Stimulated activated naive CD8-positive, alpha-beta T cell treated with anti-CD3 and anti-CD28 coated beads, Interleukin-15, Interleukin-2, amounts not matched to agents 100 U/mL and 50 U/mL, for 24 hours (primary cell): ENCODE data around the gene BHMT.

ENCODE experiments used
- ATAC-seq: fragments of 150-1000 bp; cut with Tn5 transposase; one replicate; pipeline ENCODE4 v1.10.0; 2021
- DNase-seq: peaks from one replicate; pipeline ENCODE4 v3.0.0; 2021

The BHMT gene

DNA sequence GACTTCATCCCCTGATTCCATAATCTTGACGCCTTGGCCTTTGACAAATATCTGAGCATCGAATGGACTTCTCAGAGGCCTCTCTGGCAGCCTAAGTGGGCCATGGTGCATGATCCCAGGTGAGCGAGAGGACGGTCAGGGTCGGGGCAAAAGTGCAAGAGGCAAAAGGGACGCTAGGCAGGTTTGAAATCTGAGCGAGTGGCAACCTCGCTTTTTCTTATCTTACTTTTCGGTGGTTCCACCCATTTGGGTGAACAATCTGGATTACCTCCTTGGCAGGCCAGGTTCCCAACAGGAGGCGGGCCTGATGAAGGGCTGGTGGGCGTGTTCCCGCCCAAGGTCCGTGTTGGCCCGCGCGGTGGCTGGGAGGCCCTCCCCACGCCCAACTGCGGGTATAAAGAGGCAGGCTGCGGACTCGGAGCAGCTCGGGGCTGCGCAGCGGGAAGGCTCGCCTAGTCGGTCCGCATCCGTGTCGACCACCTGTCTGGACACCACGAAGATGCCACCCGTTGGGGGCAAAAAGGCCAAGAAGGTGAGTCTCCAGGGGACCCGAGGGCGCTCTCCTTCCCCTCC is at the start of gene BHMT:
TSS of gene BHMT (plus strand) at position 423 of the 573 bp plus-strand sequence. CDS start at position 500, 77 bp downstream.
- DNase-seq (no peak), ATAC-seq (no peak)

GRCh38 chr5:79062436-79062835 is 49.2 kb upstream of the BHMT start:
- DNase-seq (no peak), ATAC-seq (no peak)

DNA sequence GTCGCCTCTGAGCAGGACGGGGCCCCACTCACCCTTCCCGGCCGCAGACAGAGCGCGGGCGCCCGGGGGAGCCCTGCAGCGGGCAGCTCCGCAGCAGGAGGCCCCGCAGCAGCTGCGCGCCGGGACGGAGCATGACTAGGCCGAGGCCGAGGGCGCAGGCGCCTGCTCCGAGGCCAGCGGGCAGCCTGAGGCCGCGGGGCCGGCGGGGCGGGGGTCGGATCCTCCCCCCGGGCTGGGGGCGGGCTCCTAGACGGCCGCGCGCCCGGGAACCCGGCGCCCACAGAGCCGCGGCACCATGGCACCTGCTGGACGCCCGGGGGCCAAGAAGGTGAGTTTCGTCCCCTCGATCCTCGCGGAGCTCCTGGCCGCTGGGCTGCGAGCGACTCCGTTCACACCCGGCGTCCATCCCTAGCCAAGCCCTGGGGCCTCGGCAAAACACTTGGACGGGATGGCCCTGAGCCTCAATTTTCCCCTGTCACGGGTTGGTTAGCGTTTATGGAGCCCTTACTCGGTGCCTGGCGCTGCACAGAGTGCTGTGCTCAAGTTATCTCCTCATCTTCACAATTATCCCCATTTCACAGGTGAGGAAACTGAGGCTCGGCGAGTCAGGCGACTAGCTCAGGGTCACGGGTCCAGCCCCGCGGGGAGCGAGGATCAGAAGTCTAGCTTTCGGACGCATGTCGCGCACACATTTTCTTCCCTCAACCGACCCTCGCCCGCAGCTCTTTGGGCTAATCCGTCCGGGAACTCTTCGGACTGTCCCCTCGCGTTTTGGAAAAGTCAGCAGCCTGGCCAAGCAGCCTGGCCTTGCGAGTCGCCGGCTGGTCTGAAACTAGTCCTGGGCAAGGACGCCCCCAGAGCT is 41.9 kb upstream of the BHMT start, which contains the start of the genes BHMT2 and DMGDH:
TSS of gene BHMT2 (plus strand) at position 280 of the 862 bp plus-strand sequence. CDS start at position 296, 16 bp downstream.
TSS of gene DMGDH (minus strand) at position 187 of the 862 bp plus-strand sequence. CDS start at position 133, 54 bp downstream.
- ATAC-seq: peak; percentile 59

DNA sequence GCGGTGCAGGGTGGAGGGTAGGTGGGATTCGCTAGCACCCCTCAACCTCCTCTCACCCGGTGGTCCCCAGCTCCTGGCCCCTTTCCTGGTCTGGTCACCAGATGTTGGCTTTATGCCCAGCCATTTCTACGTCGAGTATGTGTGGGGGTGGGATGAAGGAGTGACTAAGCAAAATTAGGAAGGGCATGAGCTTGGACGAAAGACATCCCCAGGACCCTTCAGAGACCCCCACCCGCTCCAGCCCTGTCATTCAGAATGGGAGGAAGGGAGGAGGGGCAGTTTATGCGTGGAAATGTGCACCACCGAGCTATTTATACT is 41.3 kb upstream of the BHMT start:
- no peak for DNase-seq
- no peak for ATAC-seq

More for the DNA sequence above, 41.9 kb upstream of the BHMT start, which contains the start of the genes BHMT2 and DMGDH:
- peak; percentile 13 for DNase-seq

- DNase-seq: no peak
- ATAC-seq: peak; percentile 65
Measured at GRCh38 chr5:79074641-79075040, 37.0 kb upstream of the BHMT start.

DNA sequence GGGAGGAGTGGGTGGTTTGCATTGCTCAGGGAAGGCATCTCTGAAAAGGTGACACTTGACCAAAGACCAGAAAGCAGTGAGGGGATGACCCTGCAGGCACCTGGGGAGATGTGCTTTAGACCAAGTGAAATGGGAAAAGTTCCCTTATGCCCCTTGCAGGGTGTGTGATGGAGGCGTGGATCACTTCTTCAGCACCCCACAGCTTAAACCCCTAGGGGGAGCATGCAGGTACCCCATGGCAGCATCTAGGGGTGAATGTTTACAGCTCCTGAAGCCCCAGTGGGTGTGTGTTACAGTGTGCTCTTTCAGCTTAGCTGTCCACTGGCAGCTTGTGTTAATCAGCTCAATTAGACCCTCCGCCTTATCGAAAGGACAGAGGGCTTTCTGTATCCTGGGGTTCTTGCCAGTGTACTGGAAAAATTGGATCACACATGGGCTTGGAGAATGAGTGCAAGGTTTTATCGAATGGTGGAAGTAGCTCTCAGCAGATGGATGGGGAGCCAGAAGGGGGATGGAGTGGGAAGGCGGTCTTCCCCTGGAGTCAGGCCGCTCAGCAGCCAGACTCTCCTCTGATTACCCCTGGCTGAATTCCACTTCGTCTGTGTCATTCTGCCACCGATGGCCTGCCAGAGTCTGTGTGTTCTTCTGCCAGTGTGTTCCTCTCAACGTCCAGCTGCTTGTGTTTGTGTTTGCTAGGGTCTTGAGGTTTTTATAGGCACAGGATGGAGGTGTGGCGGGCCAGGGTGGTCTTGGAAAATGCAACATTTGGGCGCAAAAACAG is 35.8 kb upstream of the BHMT start:
- DNase-seq: no peak
- no peak for ATAC-seq

GRCh38 chr5:79076819-79077218 is 34.8 kb upstream of the BHMT start:
- DNase-seq (no peak), ATAC-seq (no peak)

- ATAC-seq (no peak), DNase-seq (no peak)
Measured at GRCh38 chr5:79077680-79078365, 33.8 kb upstream of the BHMT start.

DNA sequence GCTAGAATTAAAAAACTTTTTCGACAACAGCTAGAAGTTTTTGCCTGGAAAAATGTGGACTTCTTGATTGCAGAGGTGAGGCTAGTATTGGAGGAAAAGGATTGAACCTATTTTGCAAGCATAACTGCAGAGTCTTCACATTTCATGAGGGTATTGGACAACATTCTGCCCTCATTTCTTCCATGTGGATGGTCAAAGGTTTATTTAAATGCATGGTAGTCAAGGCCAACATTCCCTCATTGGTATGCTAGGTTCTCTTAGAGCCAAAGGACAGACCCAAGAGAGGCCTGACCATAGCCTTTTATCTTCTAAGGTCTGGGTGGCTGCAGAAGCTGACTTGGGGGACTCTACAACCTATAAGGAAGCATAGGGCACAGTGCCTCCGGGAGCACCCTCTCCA is 30.8 kb upstream of the BHMT start:
- ATAC-seq (no peak), DNase-seq (no peak)

DNA sequence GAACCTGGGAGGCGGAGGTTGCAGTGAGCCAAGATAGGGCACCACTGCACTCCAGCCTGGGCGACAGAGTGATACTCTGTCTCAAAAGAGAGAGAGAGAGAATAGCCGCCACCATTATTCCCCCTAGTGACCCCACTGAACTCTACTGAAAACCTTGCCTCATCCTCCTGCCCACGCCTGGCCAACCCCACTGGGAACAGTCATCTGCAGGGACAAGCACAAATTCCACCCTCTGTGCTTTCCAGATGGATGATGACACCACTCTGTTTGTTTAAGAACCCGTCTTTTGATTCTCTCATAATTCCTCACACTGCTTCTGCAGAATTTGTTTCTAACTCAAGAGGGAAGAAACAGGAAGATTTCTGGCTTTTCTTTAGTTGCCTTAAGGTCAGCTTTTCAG is 29.8 kb upstream of the BHMT start:
- ATAC-seq (no peak), DNase-seq (no peak)

- no peak for ATAC-seq
Measured at GRCh38 chr5:79086116-79086515, 25.5 kb upstream of the BHMT start.

GRCh38 chr5:79088507-79088906 is 23.1 kb upstream of the BHMT start:
- DNase-seq: no peak
- no peak for ATAC-seq

More at GRCh38 chr5:79086116-79086515, 25.5 kb upstream of the BHMT start:
- no peak for DNase-seq

GRCh38 chr5:79091064-79091463 is 20.5 kb upstream of the BHMT start:
- ATAC-seq: no peak

GRCh38 chr5:79093762-79094161 is 17.8 kb upstream of the BHMT start:
- DNase-seq (no peak), ATAC-seq (no peak)

More at GRCh38 chr5:79091064-79091463, 20.5 kb upstream of the BHMT start:
- no peak for DNase-seq

GRCh38 chr5:79105868-79106267 is 5.7 kb upstream of the BHMT start:
- DNase-seq (no peak), ATAC-seq (no peak)

DNA sequence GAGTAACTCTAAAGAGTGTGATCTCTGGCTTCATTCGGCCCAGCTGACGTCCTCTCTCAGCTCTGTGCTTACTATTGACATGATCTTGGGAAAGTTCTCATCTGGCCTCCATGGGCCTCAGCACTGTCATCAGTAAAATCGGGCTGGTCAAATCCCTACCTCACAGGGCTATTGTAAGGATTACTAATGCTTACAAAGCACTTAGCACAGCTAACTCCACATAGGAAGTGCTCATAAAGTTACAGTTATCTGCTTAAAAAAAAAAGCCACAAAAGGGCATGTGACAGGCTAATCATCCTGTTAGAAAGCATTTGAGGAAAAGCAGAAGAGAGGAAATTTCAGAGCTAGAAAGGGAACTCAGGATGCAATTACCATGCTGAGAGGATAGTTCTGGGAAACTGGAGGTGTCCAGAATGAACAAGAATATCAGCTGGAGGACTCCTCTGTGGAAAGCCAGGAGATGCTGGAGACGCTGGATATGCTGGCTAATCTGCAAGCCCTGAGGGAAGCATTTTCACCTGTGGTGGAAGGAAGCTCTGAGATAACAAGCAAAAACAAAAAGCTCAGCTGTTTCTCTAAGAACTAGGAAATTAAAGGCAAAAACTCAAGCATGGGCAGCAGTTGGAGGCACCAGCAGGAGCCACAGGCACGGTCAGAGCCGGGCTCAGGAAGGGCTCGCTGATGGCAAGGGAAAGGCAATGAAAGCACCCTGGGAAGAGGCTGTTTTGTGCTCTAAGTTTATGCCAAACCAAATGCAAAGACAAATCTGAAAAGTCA is 4.4 kb upstream of the BHMT start:
- no peak for ATAC-seq
- DNase-seq: no peak

- DNase-seq (no peak), ATAC-seq (no peak)
Measured at GRCh38 chr5:79108086-79108485, 3.5 kb upstream of the BHMT start.

DNA sequence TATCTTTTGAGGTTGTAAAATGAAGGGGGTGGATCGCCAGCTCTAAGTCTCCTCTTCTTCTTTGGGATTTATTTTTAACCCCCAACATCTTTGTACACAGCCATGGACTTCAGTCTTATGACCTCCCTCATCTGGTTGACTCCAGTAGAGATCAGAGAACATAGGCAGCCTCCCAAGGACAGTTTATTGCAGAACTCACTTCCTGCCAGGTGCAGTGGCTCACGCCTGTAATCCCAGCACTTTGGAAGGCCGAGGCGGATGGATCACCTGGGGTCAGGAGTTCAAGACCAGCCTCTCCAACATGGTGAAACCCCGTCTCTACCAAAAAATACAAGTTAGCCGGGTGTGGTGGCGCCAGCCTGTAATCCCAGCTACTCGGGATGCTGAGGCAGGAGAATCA is 2.8 kb upstream of the BHMT start:
- DNase-seq: no peak
- ATAC-seq: no peak

GRCh38 chr5:79109527-79110492 is 1.8 kb upstream of the BHMT start:
- DNase-seq (peak; percentile 40), ATAC-seq (peak; percentile 55)
